HCT116 (cell line): Measurements from ENCODE around the gene NDUFA3.

Experiments
- CTCF ChIP-seq, 3 experiments: fragments of 200-600 bp in 1 of 3; sonication (generic) in 1 of 3; IDR thresholded peaks in 2 of 3; conservative IDR thresholded peaks in 1 of 3; 2 replicates each; pipeline ENCODE4 v1.5.1; 2012 to 2017; ENCODE audit warnings: low read depth in 2 of 3, low read length in 2 of 3, antibody characterized with exemption in 1 of 3, borderline replicate concordance in 1 of 3, control low read depth in 1 of 3, mild to moderate bottlenecking in 1 of 3, mixed read lengths in 1 of 3, mixed run types in 1 of 3, moderate library complexity in 1 of 3; ENCODE audit not compliant: insufficient read depth in 1 of 3
- JUND ChIP-seq: IDR thresholded peaks from 2 replicates; pipeline ENCODE4 v1.6.1; 2012
- SP1 ChIP-seq: IDR thresholded peaks from 2 replicates; pipeline ENCODE4 v1.6.1; 2012; ENCODE audit warnings: low read depth

- TF ChIP-seq JUND (no peak), CTCF (IDR thresholded peaks at IDR 0.05 in 2 of 3, conservative IDR thresholded peaks at IDR 0.05 in 1 of 3; ENCODE audit: borderline replicate concordance in 1 of 3, insufficient read depth in 1 of 3, low read depth in 2 of 3, low read length in 2 of 3) (no peak), SP1 (no peak)
These were observed 18.6 kb downstream of the NDUFA3 start for GRCh38 chr19:54121259-54121658.
